H1 (cell line): Measurements from ENCODE around the gene EGFLAM. TPM values are rescaled to one million over a fixed set of nuclear protein-coding genes. Genes with fewer than 3 reads are reported as not detected.

Experiments
- CTCF ChIA-PET: fragments of 300-600 bp; sonication (Branson Sonifier 250); formaldehyde crosslinking; loops from one replicate; lab custom pipeline; 2021; ENCODE audit not compliant: partially characterized antibody; lab: Charles Lee
- POLR2A ChIA-PET: fragments of 300-600 bp; sonication (Branson Sonifier 250); formaldehyde crosslinking; loops from one replicate; lab custom pipeline; 2021; ENCODE audit warnings: inconsistent platforms; ENCODE audit not compliant: partially characterized antibody; lab: Charles Lee
- DNase-seq, 2 experiments: peaks; one replicate each; pipeline versions ENCODE4 v3.0.0 to v3.0.0-alpha.2; 2010 to 2022; ENCODE audit warnings: low spot score in 2 of 2, low read depth in 1 of 2, mixed read lengths in 1 of 2
- FAIRE-seq: peaks from 2 replicates; lab custom pipeline; 2011; peaks lifted over from hg19 to GRCh38; lab: Jason Lieb, UNC
- H2AFZ ChIP-seq: 2 replicates; pipeline ENCODE4 v1.8.1; 2012; ENCODE audit warnings: low read length, inconsistent platforms
- H2AK5ac ChIP-seq: 2 replicates; pipeline ENCODE4 v1.6.1; 2013; ENCODE audit warnings: low read depth, low read length
- H2BK120ac ChIP-seq: replicated peaks from 2 replicates; pipeline ENCODE3; 2013; ENCODE audit warnings: low read depth, low read length, inconsistent platforms
- H2BK12ac ChIP-seq: 2 replicates; pipeline ENCODE4 v1.6.1; 2013; ENCODE audit warnings: low read depth, low read length
- H2BK15ac ChIP-seq: 2 replicates; pipeline ENCODE4 v1.6.1; 2013; ENCODE audit warnings: low read length
- H2BK20ac ChIP-seq: 2 replicates; pipeline ENCODE4 v1.6.1; 2013; ENCODE audit warnings: low read length
- H2BK5ac ChIP-seq: 2 replicates; pipeline ENCODE4 v1.6.1; 2013; ENCODE audit warnings: low read depth, low read length
- H3K14ac ChIP-seq: 2 replicates; pipeline ENCODE4 v1.6.1; 2013; ENCODE audit warnings: inconsistent platforms; ENCODE audit not compliant: insufficient read length
- H3K18ac ChIP-seq: 2 replicates; pipeline ENCODE4 v1.6.1; 2013; ENCODE audit warnings: low read length; ENCODE audit errors: extremely low read depth
- H3K23ac ChIP-seq: 2 replicates; pipeline ENCODE4 v1.6.1; 2013; ENCODE audit warnings: inconsistent platforms; ENCODE audit not compliant: insufficient read length
- H3K23me2 ChIP-seq: 2 replicates; pipeline ENCODE4 v1.6.1; 2013; ENCODE audit warnings: low read depth, low read length
- H3K27ac ChIP-seq: 2 replicates; pipeline ENCODE4 v1.6.1; 2011; ENCODE audit warnings: low read depth, low read length, inconsistent platforms
- H3K27me3 ChIP-seq, 4 experiments: replicated peaks in 1 of 4; 1 replicate in 1 of 4; 2 replicates in 3 of 4; pipeline versions ENCODE4 v1.6.1 to v1.8.1; 2011 to 2013; ENCODE audit warnings: low read length in 3 of 4, mild to moderate bottlenecking in 3 of 4, inconsistent platforms in 2 of 4, mixed read lengths in 2 of 4, moderate library complexity in 1 of 4; ENCODE audit not compliant: control insufficient read depth in 3 of 4, insufficient read depth in 3 of 4; ENCODE audit errors: extremely low read depth in 1 of 4
- H3K36me3 ChIP-seq, 4 experiments: 2 replicates each; pipeline versions ENCODE4 v1.6.1 to v1.8.1; 2011 to 2013; ENCODE audit warnings: mild to moderate bottlenecking in 4 of 4, low read length in 3 of 4, moderate library complexity in 2 of 4, control low read depth in 1 of 4, inconsistent platforms in 1 of 4; ENCODE audit not compliant: insufficient read depth in 4 of 4, control insufficient read depth in 2 of 4
- H3K4ac ChIP-seq: replicated peaks from 2 replicates; pipeline ENCODE3; 2013; ENCODE audit warnings: low read length, low read depth, mixed read lengths, inconsistent platforms; ENCODE audit not compliant: insufficient read length
- H3K4me1 ChIP-seq, 4 experiments: replicated peaks in 1 of 4; 1 replicate in 1 of 4; 2 replicates in 3 of 4; pipeline versions ENCODE4 v1.6.1 to v1.8.1; 2011 to 2013; ENCODE audit warnings: low read length in 3 of 4, inconsistent platforms in 2 of 4, mixed read lengths in 1 of 4; ENCODE audit not compliant: insufficient read depth in 4 of 4, control insufficient read depth in 3 of 4
- H3K4me2 ChIP-seq, 2 experiments: 2 replicates each; pipeline versions ENCODE4 v1.6.1 to v1.8.1; 2011 to 2013; ENCODE audit warnings: low read depth in 2 of 2, low read length in 2 of 2, control low read depth in 1 of 2, inconsistent platforms in 1 of 2, mild to moderate bottlenecking in 1 of 2; ENCODE audit not compliant: insufficient read depth in 1 of 2
- H3K4me3 ChIP-seq, 4 experiments: fragments of 200-600, 300-600 bp in 1 of 4; sonication (generic), shearing (Covaris generic), sonication (Bioruptor Twin) in 1 of 4; 2 replicates each; pipeline versions ENCODE4 v1.5.1 to v1.8.1; 2011 to 2016; ENCODE audit warnings: low read length in 4 of 4, low read depth in 3 of 4, control low read depth in 2 of 4, inconsistent platforms in 2 of 4, mild to moderate bottlenecking in 2 of 4, mixed read lengths in 1 of 4, moderate library complexity in 1 of 4; ENCODE audit not compliant: insufficient read depth in 2 of 4; ENCODE audit errors: extremely low read depth in 1 of 4
- H3K56ac ChIP-seq: replicated peaks from 2 replicates; pipeline ENCODE3; 2013; ENCODE audit warnings: low read depth, mild to moderate bottlenecking, mixed read lengths, low read length, inconsistent platforms; ENCODE audit not compliant: insufficient read length
- H3K79me1 ChIP-seq: 2 replicates; pipeline ENCODE4 v1.6.1; 2013; ENCODE audit warnings: low read depth, low read length, control low read depth
- H3K79me2 ChIP-seq, 2 experiments: 2 replicates each; pipeline versions ENCODE4 v1.6.1 to v1.8.1; 2012 to 2013; ENCODE audit warnings: low read length in 2 of 2, mild to moderate bottlenecking in 2 of 2, inconsistent platforms in 1 of 2; ENCODE audit not compliant: insufficient read depth in 2 of 2, control insufficient read depth in 1 of 2
- H3K9ac ChIP-seq, 4 experiments: replicated peaks in 1 of 4; 1 replicate in 1 of 4; 2 replicates in 3 of 4; pipeline versions ENCODE4 v1.6.1 to v1.8.1; 2011 to 2013; ENCODE audit warnings: low read depth in 3 of 4, low read length in 3 of 4, control low read depth in 2 of 4, mild to moderate bottlenecking in 2 of 4, moderate library complexity in 2 of 4, inconsistent platforms in 1 of 4; ENCODE audit errors: extremely low read depth in 1 of 4
- H3K9me3 ChIP-seq, 2 experiments: 2 replicates each; pipeline versions ENCODE4 v1.6.1 to v1.8.1; 2012 to 2013; ENCODE audit warnings: mild to moderate bottlenecking in 2 of 2, moderate library complexity in 2 of 2, control low read depth in 1 of 2, inconsistent platforms in 1 of 2, low read depth in 1 of 2, low read length in 1 of 2, mixed read lengths in 1 of 2; ENCODE audit not compliant: insufficient read depth in 2 of 2
- H4K20me1 ChIP-seq, 2 experiments: replicated peaks in 1 of 2; 2 replicates each; pipeline versions ENCODE3 to v1.8.1; 2011 to 2013; ENCODE audit warnings: inconsistent platforms in 2 of 2, low read length in 2 of 2, mild to moderate bottlenecking in 1 of 2; ENCODE audit not compliant: insufficient read depth in 2 of 2, control insufficient read depth in 1 of 2
- H4K5ac ChIP-seq: 2 replicates; pipeline ENCODE4 v1.6.1; 2013; ENCODE audit warnings: low read length, low read depth, mixed read lengths, inconsistent platforms; ENCODE audit not compliant: insufficient read length
- H4K8ac ChIP-seq: 2 replicates; pipeline ENCODE4 v1.8.0; 2013; ENCODE audit warnings: mild to moderate bottlenecking, moderate library complexity, low read length, inconsistent platforms; ENCODE audit not compliant: insufficient read depth; ENCODE audit errors: extremely low read depth
- H4K91ac ChIP-seq: replicated peaks from 2 replicates; pipeline ENCODE3; 2013; ENCODE audit warnings: low read length, mixed read lengths, inconsistent platforms; ENCODE audit not compliant: insufficient read length
- RNF2 ChIP-seq: fragments of 200-900, 300-1000 bp; sonication (generic); IDR thresholded peaks from 2 replicates; pipeline ENCODE4 v1.7.1; 2016; ENCODE audit warnings: borderline replicate concordance, low read depth, mild to moderate bottlenecking, antibody characterized with exemption, low read length; ENCODE audit not compliant: poor library complexity, severe bottlenecking; ENCODE audit errors: missing control alignments
- SIRT6 ChIP-seq: IDR thresholded peaks from one replicate; pipeline ENCODE4 v1.7.1; 2012; ENCODE audit warnings: low read length, inconsistent platforms
- SP1 ChIP-seq: IDR thresholded peaks from 2 replicates; pipeline ENCODE4 v1.6.1; 2011; ENCODE audit warnings: low read depth, low read length
- WGBS, 2 experiments: shearing (Covaris generic) in 1 of 2; methylation state at CpG; one replicate each; pipeline versions ENCODE4 v1.1.6 to v1.1.7; 2013 to 2015; ENCODE audit warnings: low lambda C conversion rate in 2 of 2, mixed read lengths in 2 of 2, inconsistent platforms in 1 of 2, low coverage in 1 of 2, missing lambda C conversion rate in 1 of 2; ENCODE audit not compliant: insufficient replicate concordance in 2 of 2, insufficient coverage in 1 of 2, insufficient read length in 1 of 2; ENCODE audit errors: extremely low coverage in 1 of 2, missing lambda C conversion rate in 1 of 2; 5-methylcytosine and 5-hydroxymethylcytosine counted together
- polyA plus RNA-seq, 7 experiments: library from polyadenylated mRNA; depleted of rRNA in 3 of 7; stranded (reverse) in 5 of 7; unstranded in 2 of 7; fragments of >200 nt in 5 of 7; fragments of 200-250 nt in 2 of 7; gene quantifications; 1 replicate in 5 of 7; 2 replicates in 1 of 7; 4 replicates in 1 of 7; pipeline versions ENCODE4 v1.2.1 to v1.2.3, GENCODE V29; 2011 to 2013; ENCODE audit warnings: missing spikeins in 2 of 7, mixed read lengths in 2 of 7
- total RNA-seq: library from RNA; stranded (reverse); fragmentation: NEBNext Ultra II Directional; extraction: Animal tissue kit (Norgen Biotek cat#: 25700); gene quantifications from 2 replicates; pipeline ENCODE4 v1.2.1, GENCODE V29; 2021

Gene EGFLAM
- total and polyA plus RNA-seq, 2 of the 8 experiments (the other 6 are each of a cell fraction or from before 2014, with no cell fraction given): 0.20 to 0.24 TPM

DNA sequence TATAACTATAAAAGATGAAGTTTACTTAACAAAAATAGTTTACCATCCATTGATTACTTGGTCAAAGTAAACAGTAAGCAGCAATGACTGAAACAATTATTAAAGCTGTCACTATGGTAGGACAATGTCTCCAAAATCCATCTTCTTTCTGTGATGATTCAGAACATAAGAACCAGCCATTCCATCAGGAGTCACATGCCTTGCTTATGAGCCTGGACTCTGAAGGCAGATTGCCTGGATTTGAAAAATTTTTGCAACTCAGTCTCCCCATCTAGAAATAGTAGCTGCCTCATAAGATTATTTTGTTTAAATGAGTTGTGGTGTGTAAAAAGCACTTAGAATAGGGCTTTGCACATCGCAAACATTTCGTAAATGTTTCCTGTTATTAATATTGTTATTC is 161.9 kb downstream of the EGFLAM start:
- CTCF ChIA-PET: interaction anchor here (0.5 to 8.7 kb wide), 58 partner anchors 9 to 522 kb away, joined by 3 to 73 read pairs (median 4); no protein-coding TSS in a partner anchor
- H3K79me1 ChIP-seq: no peaks in the 10 kb centered on the region
- 81% methylated on average over 2 of the region's 2 CpGs; no CpG with 5 or more reads in 1 of the 2 experiments for WGBS, 2 experiments
- H3K79me2 ChIP-seq: no peaks in the 10 kb centered on the region
- no peak overlapping the region for H4K5ac ChIP-seq
- H2BK15ac ChIP-seq: no peak overlapping the region
- H4K20me1 ChIP-seq: no peaks in the 10 kb centered on the region
- H3K4ac ChIP-seq: no peak overlapping the region
- no peak overlapping the region for H3K56ac ChIP-seq
- no peak overlapping the region for H2BK12ac ChIP-seq
- no peak overlapping the region for H2BK5ac ChIP-seq
- H4K91ac ChIP-seq: no peak overlapping the region
- H2AFZ ChIP-seq: no peak overlapping the region
- DNase-seq: no peak
- no peak overlapping the region for H3K4me2 ChIP-seq
- no peaks in the 10 kb centered on the region for H3K36me3 ChIP-seq
- no peaks in the 10 kb centered on the region for H3K27me3 ChIP-seq
- no peak overlapping the region for H4K8ac ChIP-seq
- peaks cover 0 to 8% (median 3%) of the 10 kb centered on the region in 4 experiments; a peak in 3 of 7 replicates for H3K4me1 ChIP-seq
- TF ChIP-seq SIRT6 (no peak), RNF2 (no peak), SP1 (no peak)
- no peak overlapping the region for H3K9ac ChIP-seq
- no peak overlapping the region for H3K4me3 ChIP-seq
- no peak overlapping the region for H2BK120ac ChIP-seq
- H2BK20ac ChIP-seq: no peak overlapping the region
- H3K23ac ChIP-seq: no peak overlapping the region
- FAIRE-seq: no peak
- no peaks in the 10 kb centered on the region for H3K9me3 ChIP-seq
- no peak overlapping the region for H3K18ac ChIP-seq
- H3K14ac ChIP-seq: no peak overlapping the region
- no peaks in the 10 kb centered on the region; the same call in 1 of the 2 replicates for H3K23me2 ChIP-seq
- no peak overlapping the region for H2AK5ac ChIP-seq
- POLR2A ChIA-PET: no interaction called here
- H3K27ac ChIP-seq: no peak overlapping the region
